ENCODE results near the gene RNF26.

RNF26 gene

GRCh38 chr11:119334174-119334930 lies at the start of gene RNF26:
RNF26 (plus strand) TSS chr11:119334527; CDS start chr11:119335123, 596 bp downstream.
- peaks cover 0 to 19% of the 10 kb centered on the region in 2 experiments; a peak in 1 of 3 replicates for H3K36me3 ChIP-seq (ENCODE audit: control insufficient read depth in 2 of 2, insufficient read depth in 1 of 2, low read length in 2 of 2)
- H3K27ac ChIP-seq (ENCODE audit: extremely low read depth, low read depth, low read length): peak within 1 kb of the TSS; percentile 18; the same call in 1 of the 2 replicates
- ChIA-PET CTCF (interaction anchor here (0.6 to 7.2 kb wide), 4 partner anchors 9 to 45 kb away, joined by 3 to 160 read pairs (median 30); partner anchors contain the start of gene USP2), POLR2A (interaction anchor here (0.6 to 1.6 kb wide), 9 partner anchors 11 to 951 kb away, joined by 3 to 14 read pairs (median 5); partner anchors contain the start of genes CBL, DPAGT1 and MCAM)
- H3K4me3 ChIP-seq (ENCODE audit: low read depth, low read length): peak within 1 kb of the TSS; percentile 90
- H3K9me3 ChIP-seq (ENCODE audit: control insufficient read depth, insufficient read depth, low read depth, low read length): no peaks in the 10 kb centered on the region
- no peaks in the 10 kb centered on the region for H3K4me1 ChIP-seq (ENCODE audit: control insufficient read depth, insufficient read depth, low read length)
- TF ChIP-seq SCRT1 (tag by site-specific recombination; IDR thresholded peaks at IDR 0.05; ENCODE audit: borderline replicate concordance): no peak
- no peak for TF ChIP-seq ZNF423 (tag by site-specific recombination; IDR thresholded peaks at IDR 0.05)
- no peak for TF ChIP-seq MYNN (tag by site-specific recombination; IDR thresholded peaks at IDR 0.05; ENCODE audit: borderline replicate concordance)
- TF ChIP-seq ZNF362 (tag by site-specific recombination; IDR thresholded peaks at IDR 0.05): peak; percentile 47; the same call in 1 of the 2 replicates
- TF ChIP-seq ZNF792 (tag by site-specific recombination; IDR thresholded peaks at IDR 0.05): no peak
- TF ChIP-seq KLF16 (tag by site-specific recombination; IDR thresholded peaks at IDR 0.05): 0 out of 2 replicates have a peak, but pooled peaks have one; percentile 15
- no peak for TF ChIP-seq ZBTB11 (tag by site-specific recombination; conservative IDR thresholded peaks at IDR 0.05; ENCODE audit: low read depth)
- TF ChIP-seq ZSCAN18 (tag by site-specific recombination; IDR thresholded peaks at IDR 0.05): no peak
- peak; percentile 48; the same call in 1 of the 2 replicates for TF ChIP-seq PATZ1 (tag by site-specific recombination; IDR thresholded peaks at IDR 0.05)
- peak; percentile 51; the same call in 1 of the 2 replicates for TF ChIP-seq ZNF335 (tag by site-specific recombination; conservative IDR thresholded peaks at IDR 0.05)
- no peak for TF ChIP-seq ZNF23 (tag by site-specific recombination; IDR thresholded peaks at IDR 0.05; ENCODE audit: borderline replicate concordance)
- TF ChIP-seq ZNF302 (tag by site-specific recombination; IDR thresholded peaks at IDR 0.05; ENCODE audit: low read depth): no peak
- TF ChIP-seq ZXDB (tag by site-specific recombination; IDR thresholded peaks at IDR 0.05): 0 out of 2 replicates have a peak, but pooled peaks have one; percentile 47
- peak; percentile 74; the same call in 1 of the 2 replicates for TF ChIP-seq YY1 (tag by site-specific recombination; IDR thresholded peaks at IDR 0.05)
- TF ChIP-seq REST (tag by site-specific recombination; IDR thresholded peaks at IDR 0.05): peak; percentile 41; the same call in 1 of the 2 replicates
- TF ChIP-seq OSR2 (tag by site-specific recombination; IDR thresholded peaks at IDR 0.05): no peak
- peak; percentile 72 for TF ChIP-seq ZNF341 (tag by site-specific recombination; IDR thresholded peaks at IDR 0.05; ENCODE audit: low read depth)
- no peak for TF ChIP-seq ZNF19 (tag by site-specific recombination; IDR thresholded peaks at IDR 0.05; ENCODE audit: low read depth)
- 0 out of 2 replicates have a peak, but pooled peaks have one; percentile 14 for TF ChIP-seq ZBTB7A (tag by site-specific recombination; IDR thresholded peaks at IDR 0.05; ENCODE audit: low read depth)
- 0 out of 2 replicates have a peak, but pooled peaks have one; percentile 45 for TF ChIP-seq ZNF501 (tag by site-specific recombination; IDR thresholded peaks at IDR 0.05)
- 0 out of 2 replicates have a peak, but pooled peaks have one; percentile 23 for TF ChIP-seq KLF17 (tag by site-specific recombination; IDR thresholded peaks at IDR 0.05)

Data from HEK293 (cell line).